Pancreas (tissue), 10 donors: Measurements from ENCODE around the gene WWC2. TPM values are rescaled to one million over a fixed set of nuclear protein-coding genes. Genes with fewer than 3 reads are reported as not detected.

ENCODE experiments used
- ATAC-seq, 4 donors: fragments of 200-7000 bp; cut with Tn5 transposase; one replicate each; pipeline versions ENCODE4 v1.8.0 to v1.9.1; 2020; ENCODE audit warnings: mild to moderate bottlenecking in 4 of 4, moderate library complexity in 4 of 4
- DNase-seq, 6 donors: peaks; one replicate each; pipeline ENCODE4 v3.0.0-alpha.2; 2020
- FAIRE-seq: peaks from 2 replicates; lab custom pipeline; 2012; peaks lifted over from hg19 to GRCh38; lab: Jason Lieb, UNC
- H3K27ac ChIP-seq, 4 donors: fragments of 200-600 bp; sonication (generic); 1 replicate in 3 of 4; 2 replicates in 1 of 4; pipeline versions ENCODE4 v1.5.0 to v1.8.0; 2020
- H3K27me3 ChIP-seq, 4 donors: fragments of 200-600 bp; one replicate each; pipeline ENCODE4 v1.8.0; 2021
- H3K36me3 ChIP-seq, 3 donors: fragments of 200-600 bp; sonication (generic) in 1 of 3; one replicate each; pipeline versions ENCODE4 v1.5.0 to v1.8.0; 2020 to 2021
- H3K4me1 ChIP-seq, 3 donors: fragments of 200-600 bp; one replicate each; pipeline ENCODE4 v1.8.0; 2021
- H3K4me3 ChIP-seq, 4 donors: fragments of 200-600 bp; sonication (generic) in 2 of 4; one replicate each; pipeline versions ENCODE4 v1.5.0 to v1.8.0; 2020 to 2021
- H3K9me3 ChIP-seq, 4 donors: fragments of 200-600 bp; one replicate each; pipeline ENCODE4 v1.8.0; 2021
- CTCF ChIP-seq, 4 donors: fragments of 200-600 bp; sonication (generic) in 3 of 4; IDR thresholded peaks; one replicate each; pipeline versions ENCODE4 v1.5.0 to v1.8.0; 2021; ENCODE audit warnings: antibody characterized with exemption in 4 of 4
- WGBS, 2 donors: extraction: QIAGEN DNeasy Blood & Tissue Kit; methylation state at CpG; one replicate each; pipeline ENCODE4 v1.1.7; 2013; 5-methylcytosine and 5-hydroxymethylcytosine counted together
- intact Hi-C, 3 donors: fragments of 100-400 bp; cut with DNase I; formaldehyde crosslinking; loops; one replicate each; pipeline versions ENCODE4 v1.11.1 to v1.14.2; 2022
- polyA plus RNA-seq, 2 donors: library from polyadenylated mRNA; stranded (reverse); fragments of 200-250 nt; gene quantifications; one replicate each; pipeline ENCODE4 v1.2.3, GENCODE V29; 2013
- total RNA-seq, 6 donors: library from RNA; stranded (reverse); fragmentation: NEBNext Ultra II Directional in 4 of 6; extraction: Animal tissue kit (Norgen Biotek cat#: 25700) in 4 of 6; gene quantifications; one replicate each; pipeline versions ENCODE4 v1.2.1 to v1.2.4, GENCODE V29; 2021 to 2023
- donor health status: healthy with polysubstance abuse.
- donor health status: DM: no; HTN: no; CAD: no; lungs with moderate emphysema.
- donor health status: DM: no; HTN: no; CAD: no.
- donor health status: control.
- donor health status: control.
- donor health status: Bipolar disorder and iron deficiency.
- donor health status: DM: yes; HTN: yes; CAD: no.
- donor health status: DM: no; HTN: no; CAD: no.
- donor health status: DM: no; HTN: no; CAD: no.
- donor health status: DM: yes; HTN: yes; CAD: no.

WWC2 gene
- total and polyA plus RNA-seq, 8 donors: 4.4 to 27.5 (median 16.9) TPM

- 87 to 89% methylated on average over 1 of the region's 1 CpG for WGBS, 2 donors
- no peak for ATAC-seq
These were observed 3.9 kb upstream of the WWC2 start for GRCh38 chr4:183095199-183095512.

GRCh38 chr4:183096276-183096965 is 2.6 kb upstream of the WWC2 start:
- Histone ChIP-seq H3K4me3 (no peak overlapping the region), H3K9me3 (no peaks in the 10 kb centered on the region), H3K36me3 (no peaks in the 10 kb centered on the region), H3K27me3 (no peaks in the 10 kb centered on the region), H3K27ac (no peak overlapping the region), H3K4me1 (peaks cover 1 to 3% (median 3%) of the 10 kb centered on the region in 3 donors)
- WGBS, 2 donors: 90 to 92% methylated on average over 15 of the region's 15 CpGs
- ATAC-seq: no peak
- no peak for FAIRE-seq
- TF ChIP-seq CTCF (IDR thresholded peaks at IDR 0.05): no peak
- intact Hi-C loops: no loop called here
- no peak for DNase-seq

More at GRCh38 chr4:183095199-183095512, 3.9 kb upstream of the WWC2 start:
- intact Hi-C loops: no loop called here
- Histone ChIP-seq H3K27ac (no peak overlapping the region), H3K9me3 (no peaks in the 10 kb centered on the region), H3K4me1 (peaks cover 0 to 3% (median 0%) of the 10 kb centered on the region in 3 donors), H3K4me3 (no peak overlapping the region), H3K36me3 (no peaks in the 10 kb centered on the region), H3K27me3 (no peaks in the 10 kb centered on the region)
- FAIRE-seq (no peak), DNase-seq (no peak)
- no peak for TF ChIP-seq CTCF (IDR thresholded peaks at IDR 0.05)

- intact Hi-C loops: no loop called here
- H3K4me1 ChIP-seq: peaks cover 10 to 13% (median 11%) of the 10 kb centered on the region in 3 donors
- H3K9me3 ChIP-seq: no peaks in the 10 kb centered on the region
- no peaks in the 10 kb centered on the region for H3K36me3 ChIP-seq
- FAIRE-seq (no peak), DNase-seq (peak in 3 of 6 donors; percentile 20 to 77 (median 28)), ATAC-seq (no peak)
- WGBS, 2 donors: 81 to 84% methylated on average over 43 of the region's 43 CpGs
- H3K27ac ChIP-seq: peak overlapping the region; percentile 88 to 96 (median 94)
- peak overlapping the region; percentile 73 to 89 (median 80) for H3K4me3 ChIP-seq
- no peaks in the 10 kb centered on the region for H3K27me3 ChIP-seq
- TF ChIP-seq CTCF (IDR thresholded peaks at IDR 0.05): no peak
These were observed 1.6 kb upstream of the WWC2 start for GRCh38 chr4:183097231-183098018.

GRCh38 chr4:183098019-183098722 is 886 bp upstream of the WWC2 start:
- Histone ChIP-seq H3K4me3 (peak overlapping the region; percentile 73 to 89 (median 80)), H3K27ac (peak overlapping the region; percentile 88 to 96 (median 94)), H3K4me1 (peaks cover 15 to 19% (median 15%) of the 10 kb centered on the region in 3 donors), H3K36me3 (no peaks in the 10 kb centered on the region), H3K27me3 (no peaks in the 10 kb centered on the region), H3K9me3 (no peaks in the 10 kb centered on the region)
- intact Hi-C loops: no loop called here
- FAIRE-seq (no peak), DNase-seq (peak; percentile 28 to 81 (median 63)), ATAC-seq (peak; percentile 55 to 72 (median 62))
- TF ChIP-seq CTCF (IDR thresholded peaks at IDR 0.05): no peak
- 5 to 6% methylated on average over 60 to 79 of the region's 79 CpGs for WGBS, 2 donors
